ENCODE measurements around the gene TXNDC11. TPM values are rescaled to one million over a fixed set of nuclear protein-coding genes. Genes with fewer than 3 reads are reported as not detected.

Gene TXNDC11
- total and polyA plus RNA-seq, 10 of the 15 experiments (the other 5 are each of a cell fraction or from before 2014, with no cell fraction given) = 1.7 to 86.7 (median 54.4) TPM

- TF ChIP-seq RB1 (IDR thresholded peaks at IDR 0.05; ENCODE audit: borderline replicate concordance) (no peak), MYC (IDR thresholded peaks at IDR 0.05; ENCODE audit: insufficient read depth, insufficient read length, insufficient replicate concordance, low read length, severe bottlenecking) (no peak), ZNF592 (IDR thresholded peaks at IDR 0.05) (no peak), RCOR1 (conservative IDR thresholded peaks at IDR 0.05; ENCODE audit: low read depth, low read length) (no peak), E2F4 (IDR thresholded peaks at IDR 0.05; ENCODE audit: low read depth, low read length) (no peak), PML (IDR thresholded peaks at IDR 0.05; ENCODE audit: low read length) (peak; percentile 73), SUPT20H (IDR thresholded peaks at IDR 0.05; ENCODE audit: borderline replicate concordance, control insufficient read depth, low read depth, low read length) (no peak), NKRF (conservative IDR thresholded peaks at IDR 0.05) (peak; percentile 60; the same call in 1 of the 2 replicates), PKNOX1 (IDR thresholded peaks at IDR 0.05) (peak; percentile 65), ZNF217 (IDR thresholded peaks at IDR 0.05) (0 out of 2 replicates have a peak, but pooled peaks have one; percentile 32), MTA3 (IDR thresholded peaks at IDR 0.05; ENCODE audit: borderline replicate concordance, low read length) (0 out of 2 replicates have a peak, but pooled peaks have one; percentile 40), POLR2A (IDR thresholded peaks at IDR 0.05; ENCODE audit: low read depth, low read length) (no peak), RBBP5 (conservative IDR thresholded peaks at IDR 0.05) (no peak), YBX1 (IDR thresholded peaks at IDR 0.05) (no peak), MAX (IDR thresholded peaks at IDR 0.05; ENCODE audit: low read depth, low read length) (0 out of 2 replicates have a peak, but pooled peaks have one; percentile 19), CTCF (IDR thresholded peaks at IDR 0.05 in 2 of 3, conservative IDR thresholded peaks at IDR 0.05 in 1 of 3; ENCODE audit: control insufficient read depth in 2 of 3, extremely low read depth in 1 of 3, insufficient read depth in 1 of 3, low read depth in 3 of 3, low read length in 3 of 3) (no peak), CREB1 (IDR thresholded peaks at IDR 0.05; ENCODE audit: low read depth) (peak; percentile 28; the same call in 1 of the 2 replicates), TCF7 (IDR thresholded peaks at IDR 0.05; ENCODE audit: borderline replicate concordance) (no peak), ZNF622 (IDR thresholded peaks at IDR 0.05) (no peak), RAD21 (IDR thresholded peaks at IDR 0.05; ENCODE audit: insufficient read depth, low read depth, low read length) (no peak)
Measured at GRCh38 chr16:11681976-11682654, 60.5 kb downstream of the TXNDC11 start (continued).
